Measurements from ENCODE around the gene GAPDH. TPM values are rescaled to one million over a fixed set of nuclear protein-coding genes. Genes with fewer than 3 reads are reported as not detected.
"Not testable (repeated sequence)": the region's sequence is repeated elsewhere in the genome, so short reads cannot be mapped to it uniquely, and the experiment has no call there.

The GAPDH gene
- total and polyA plus RNA-seq, 5 donors from 2014 or later: 669 to 2,973 (median 2,055) TPM

DNA sequence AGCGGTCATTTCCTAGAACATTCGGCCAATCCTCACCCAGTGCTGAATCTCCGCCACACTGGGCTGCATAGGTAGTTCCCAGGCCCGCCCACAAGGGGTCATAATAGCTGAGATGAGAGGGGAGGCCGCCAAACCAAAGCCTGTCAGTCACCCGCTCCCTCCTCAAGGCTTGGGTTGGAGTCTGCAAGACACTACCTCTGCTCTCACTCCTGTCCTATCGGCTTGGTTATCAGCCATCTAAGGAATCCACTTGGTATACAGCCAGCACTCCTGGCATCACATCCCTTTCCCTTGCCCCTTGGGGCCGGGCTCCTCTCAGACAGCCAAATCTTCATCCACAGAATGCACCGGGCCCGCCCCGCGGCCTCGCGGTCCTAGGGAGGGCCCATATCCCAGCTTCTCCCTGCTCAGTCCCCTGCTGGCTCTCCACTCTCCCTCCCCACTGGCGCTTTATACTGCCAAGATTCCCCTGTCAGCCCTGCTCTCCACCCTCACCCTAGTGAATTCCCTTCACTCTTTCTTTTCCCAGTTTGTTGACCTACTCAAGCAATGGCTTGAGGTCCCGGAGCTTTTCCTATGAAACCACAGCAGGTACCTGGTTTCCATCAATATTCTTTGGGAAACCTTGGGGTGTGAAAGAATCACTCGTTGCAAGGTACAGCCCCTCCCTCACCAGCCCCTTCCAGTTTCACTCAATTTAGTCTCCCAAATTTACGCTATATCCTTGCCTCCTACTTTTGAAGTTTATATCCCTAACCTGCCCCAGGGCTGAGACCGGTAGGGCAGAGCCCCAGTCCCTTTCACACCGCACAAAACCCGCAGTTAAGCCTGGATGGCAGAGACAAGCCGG is 20.1 kb downstream of the GAPDH start:
- H3K27me3 Mint-ChIP-seq: no peaks in the 10 kb centered on the region
- no peaks in the 10 kb centered on the region for H3K9me3 Mint-ChIP-seq
- H3K4me1 Mint-ChIP-seq: peaks cover 5 to 62% (median 35%) of the 10 kb centered on the region in 4 donors
- peak; percentile 68 to 71 for ATAC-seq (ENCODE audit: low read depth in 2 of 2)
- Histone ChIP-seq H3K4me1 (ENCODE audit: control insufficient read depth, insufficient read depth, low read length, poor library complexity, severe bottlenecking) (peaks cover 55% of the 10 kb centered on the region), H3K9me3 (ENCODE audit: control insufficient read depth in 2 of 2, low read length in 2 of 2) (no peaks in the 10 kb centered on the region), H3K4me3 (ENCODE audit: low read depth, low read length) (peak overlapping the region; percentile 81), H3K27me3 (ENCODE audit: control insufficient read depth, insufficient read depth, low read length) (no peaks in the 10 kb centered on the region), H3K27ac (ENCODE audit: insufficient read depth, low read length, poor library complexity, severe bottlenecking) (peak overlapping the region; percentile 33), H3K36me3 (ENCODE audit: control insufficient read depth, insufficient read depth, low read length) (peaks cover 27% of the 10 kb centered on the region)
- H3K36me3 Mint-ChIP-seq: peaks cover under 1% of the 10 kb centered on the region
- H3K27ac Mint-ChIP-seq: peak overlapping the region; percentile 75 to 87 (median 84)
- peak; percentile 66 to 83 (median 73) for DNase-seq
- peak overlapping the region; percentile 90 to 98 (median 95) for H3K4me3 Mint-ChIP-seq

DNA sequence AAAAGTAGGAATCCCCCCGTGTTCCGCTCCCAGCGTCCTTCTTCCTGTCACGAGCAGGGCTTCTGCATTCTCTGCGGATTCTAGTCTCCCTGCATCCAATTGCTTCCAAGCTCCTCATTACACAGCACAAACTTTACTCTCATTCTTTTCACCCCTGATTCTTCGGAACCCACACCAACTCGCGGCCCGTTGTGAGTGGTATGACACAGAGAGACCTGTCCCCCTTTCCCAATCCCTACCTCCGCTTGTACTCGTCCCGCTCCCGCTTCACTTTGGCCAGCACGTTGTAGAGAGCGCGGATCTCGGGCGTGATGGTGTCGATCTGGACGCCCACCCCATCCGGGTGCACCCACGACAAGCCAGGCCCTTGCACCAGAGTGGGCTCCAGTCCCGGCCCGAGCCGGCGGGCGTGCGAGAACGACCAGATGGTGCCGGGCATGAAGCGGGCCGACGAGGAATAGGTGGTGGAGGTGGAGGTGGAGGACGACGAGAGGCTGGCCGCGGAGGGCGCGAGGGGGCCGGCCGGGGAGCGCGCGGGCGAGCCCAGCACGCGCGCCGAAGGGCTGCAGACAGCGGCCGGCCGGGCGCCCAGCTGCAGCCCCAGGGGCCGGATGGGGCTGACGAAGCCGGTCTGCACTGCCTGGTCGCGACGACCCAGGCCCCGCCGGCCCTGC is 20.8 kb downstream of the GAPDH start:
- Histone ChIP-seq H3K27ac (ENCODE audit: insufficient read depth, low read length, poor library complexity, severe bottlenecking) (peak overlapping the region; percentile 47), H3K27me3 (ENCODE audit: control insufficient read depth, insufficient read depth, low read length) (no peaks in the 10 kb centered on the region), H3K4me3 (ENCODE audit: low read depth, low read length) (peak overlapping the region; percentile 81), H3K36me3 (ENCODE audit: control insufficient read depth, insufficient read depth, low read length) (peaks cover 27% of the 10 kb centered on the region), H3K9me3 (ENCODE audit: control insufficient read depth in 2 of 2, low read length in 2 of 2) (no peaks in the 10 kb centered on the region), H3K4me1 (ENCODE audit: control insufficient read depth, insufficient read depth, low read length, poor library complexity, severe bottlenecking) (peaks cover 55% of the 10 kb centered on the region)
- no peak for ATAC-seq (ENCODE audit: low read depth in 2 of 2)
- Mint-ChIP-seq H3K4me3 (peak overlapping the region; percentile 93 to 98 (median 96)), H3K36me3 (peaks cover 8% of the 10 kb centered on the region), H3K9me3 (no peaks in the 10 kb centered on the region), H3K27ac (peak overlapping the region in 2 of 3 donors; percentile 75 to 87), H3K4me1 (peaks cover 5 to 62% (median 35%) of the 10 kb centered on the region in 4 donors), H3K27me3 (no peaks in the 10 kb centered on the region)
- no peak for DNase-seq

DNA sequence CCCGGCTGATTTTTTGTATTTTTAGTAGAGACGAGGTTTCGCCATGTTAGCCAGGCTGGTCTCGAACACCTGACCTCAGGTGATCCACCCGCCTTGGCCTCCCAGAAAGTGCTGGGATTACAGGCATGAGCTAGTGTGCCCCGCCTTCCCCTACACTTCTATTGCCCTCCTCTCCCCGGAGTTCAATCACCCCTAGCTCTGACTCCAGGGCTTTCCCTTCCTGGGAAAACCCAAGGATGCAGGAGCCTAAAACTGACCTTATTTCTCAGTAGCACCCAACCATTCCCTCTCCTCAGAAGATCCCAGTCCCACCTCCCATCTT is 22.1 kb downstream of the GAPDH start:
- H3K36me3 Mint-ChIP-seq: peaks cover 13% of the 10 kb centered on the region
- Histone ChIP-seq H3K27ac (ENCODE audit: insufficient read depth, low read length, poor library complexity, severe bottlenecking) (peak overlapping the region; percentile 47), H3K4me1 (ENCODE audit: control insufficient read depth, insufficient read depth, low read length, poor library complexity, severe bottlenecking) (peaks cover 51% of the 10 kb centered on the region), H3K36me3 (ENCODE audit: control insufficient read depth, insufficient read depth, low read length) (peaks cover 29% of the 10 kb centered on the region)
- not testable (repeated sequence) for H3K4me3 ChIP-seq (ENCODE audit: low read depth, low read length); H3K9me3 Mint-ChIP-seq; ATAC-seq (ENCODE audit: low read depth in 2 of 2); H3K9me3 ChIP-seq (ENCODE audit: control insufficient read depth in 2 of 2, low read length in 2 of 2); H3K27me3 Mint-ChIP-seq; DNase-seq; H3K27me3 ChIP-seq (ENCODE audit: control insufficient read depth, insufficient read depth, low read length)
- peaks cover 5 to 60% (median 34%) of the 10 kb centered on the region in 4 donors for H3K4me1 Mint-ChIP-seq
- H3K27ac Mint-ChIP-seq: peak overlapping the region in 2 of 3 donors; percentile 86
- H3K4me3 Mint-ChIP-seq: peak overlapping the region; percentile 93 to 97 (median 96)

DNA sequence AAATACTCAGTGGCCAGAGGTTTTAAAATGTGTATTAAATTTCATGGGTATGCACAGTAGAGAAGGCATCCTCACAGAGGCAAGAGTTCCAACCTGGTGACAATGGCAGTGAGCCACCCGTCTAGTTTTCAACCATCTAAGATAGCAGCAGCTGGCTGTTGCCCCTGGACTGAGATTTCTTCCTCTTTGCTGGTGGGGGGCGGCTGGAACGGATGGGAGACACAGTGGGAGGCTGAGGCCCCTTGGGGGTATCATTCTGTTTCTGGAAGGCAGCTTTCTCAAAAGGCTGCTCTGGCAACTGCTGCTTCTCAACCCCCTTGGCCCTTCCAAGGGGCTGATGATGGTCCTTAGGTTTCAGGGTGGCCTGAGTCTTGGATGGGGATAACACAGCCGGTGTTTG is 22.5 kb downstream of the GAPDH start:
- H3K36me3 Mint-ChIP-seq: peaks cover 13% of the 10 kb centered on the region
- peak overlapping the region; percentile 47 for H3K27ac ChIP-seq (ENCODE audit: insufficient read depth, low read length, poor library complexity, severe bottlenecking)

DNA sequence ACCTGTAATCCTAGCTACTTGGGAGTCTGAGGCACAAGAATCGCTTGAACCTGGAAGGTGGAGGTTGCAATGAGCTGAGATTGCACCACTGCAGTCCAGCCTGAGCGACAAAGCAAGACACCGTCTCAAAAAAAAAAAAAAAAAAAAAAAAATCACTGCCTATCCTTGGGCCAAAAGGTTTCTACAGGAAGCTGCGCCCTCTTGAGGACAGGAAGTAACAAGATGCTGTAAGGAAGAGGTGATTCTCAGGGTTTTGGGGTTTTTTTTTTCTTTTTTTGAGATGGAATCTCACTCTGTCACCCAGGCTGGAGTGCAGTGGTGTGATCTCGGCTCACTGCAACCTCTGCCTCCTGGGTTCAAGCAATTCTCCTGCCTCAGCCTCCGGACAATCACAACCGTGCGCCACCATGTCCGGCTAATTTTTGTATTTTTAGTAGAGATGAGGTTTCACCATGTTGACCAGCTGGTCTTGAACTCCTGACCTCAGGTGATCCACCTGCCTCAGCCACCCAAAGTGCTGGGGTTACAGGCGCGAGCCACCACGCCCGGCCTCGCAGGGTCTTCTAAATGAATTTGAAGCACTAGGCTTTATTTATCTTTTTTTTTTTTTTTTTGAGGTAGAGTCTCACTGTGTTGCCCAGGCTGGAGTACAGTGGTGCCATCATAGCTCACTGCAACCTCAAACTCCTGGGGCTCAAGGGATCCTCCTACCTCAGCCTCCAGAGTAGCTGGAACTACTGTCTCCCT is 23.9 kb downstream of the GAPDH start:
- Histone ChIP-seq H3K36me3 (ENCODE audit: control insufficient read depth, insufficient read depth, low read length) (peaks cover 40% of the 10 kb centered on the region), H3K4me1 (ENCODE audit: control insufficient read depth, insufficient read depth, low read length, poor library complexity, severe bottlenecking) (peaks cover 39% of the 10 kb centered on the region), H3K27ac (ENCODE audit: insufficient read depth, low read length, poor library complexity, severe bottlenecking) (peak overlapping the region; percentile 23)
- H3K27me3 ChIP-seq (ENCODE audit: control insufficient read depth, insufficient read depth, low read length); H3K9me3 ChIP-seq (ENCODE audit: control insufficient read depth in 2 of 2, low read length in 2 of 2); H3K4me3 ChIP-seq (ENCODE audit: low read depth, low read length); H3K27me3 Mint-ChIP-seq; ATAC-seq (ENCODE audit: low read depth in 2 of 2); H3K9me3 Mint-ChIP-seq: not testable (repeated sequence)
- peak; percentile 45 to 85 (median 59) for DNase-seq
- Mint-ChIP-seq H3K4me3 (peak overlapping the region in 3 of 4 donors; percentile 43 to 97 (median 66)), H3K27ac (peak overlapping the region in 2 of 3 donors; percentile 15 to 52), H3K4me1 (peaks cover 5 to 45% (median 20%) of the 10 kb centered on the region in 4 donors), H3K36me3 (peaks cover 21% of the 10 kb centered on the region)

More for the DNA sequence above, 22.5 kb downstream of the GAPDH start:
- no peaks in the 10 kb centered on the region for H3K27me3 Mint-ChIP-seq
- peak overlapping the region in 2 of 3 donors; percentile 86 for H3K27ac Mint-ChIP-seq
- H3K9me3 Mint-ChIP-seq: no peaks in the 10 kb centered on the region
- H3K36me3 ChIP-seq (ENCODE audit: control insufficient read depth, insufficient read depth, low read length): peaks cover 31% of the 10 kb centered on the region
- peaks cover 50% of the 10 kb centered on the region for H3K4me1 ChIP-seq (ENCODE audit: control insufficient read depth, insufficient read depth, low read length, poor library complexity, severe bottlenecking)
- H3K4me3 Mint-ChIP-seq: peak overlapping the region in 3 of 4 donors; percentile 93 to 97 (median 94)
- no peak for ATAC-seq (ENCODE audit: low read depth in 2 of 2)
- DNase-seq: no peak
- no peaks in the 10 kb centered on the region for H3K9me3 ChIP-seq (ENCODE audit: control insufficient read depth in 2 of 2, low read length in 2 of 2)
- H3K27me3 ChIP-seq (ENCODE audit: control insufficient read depth, insufficient read depth, low read length): no peaks in the 10 kb centered on the region
- peaks cover 5 to 56% (median 32%) of the 10 kb centered on the region in 4 donors for H3K4me1 Mint-ChIP-seq
- H3K4me3 ChIP-seq (ENCODE audit: low read depth, low read length): no peak overlapping the region

DNA sequence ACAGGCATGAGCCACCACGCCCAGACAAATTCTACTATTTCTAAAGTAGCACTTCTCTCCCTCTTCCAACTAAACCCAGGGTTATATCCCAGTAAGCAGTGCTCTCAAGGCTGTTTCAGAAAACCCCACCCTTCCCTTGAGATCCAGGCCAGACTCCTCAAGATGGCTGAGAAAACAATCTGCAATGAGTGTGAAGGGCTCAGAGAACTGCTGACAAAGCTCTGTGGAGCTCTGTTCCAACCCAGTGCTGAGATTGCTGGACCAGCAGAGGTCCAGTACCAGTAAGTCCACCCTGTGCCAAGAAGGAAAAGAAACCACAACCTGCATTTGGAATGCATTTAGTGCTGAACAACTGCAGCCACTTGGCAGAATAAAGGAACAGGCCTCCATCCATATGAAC is 25.2 kb downstream of the GAPDH start:
- H3K27me3 Mint-ChIP-seq: no peaks in the 10 kb centered on the region
- ATAC-seq (ENCODE audit: low read depth in 2 of 2) (no peak), DNase-seq (no peak)
- peak overlapping the region in 3 of 4 donors; percentile 26 to 51 (median 29) for H3K4me3 Mint-ChIP-seq
- H3K9me3 ChIP-seq (ENCODE audit: control insufficient read depth in 2 of 2, low read length in 2 of 2): no peaks in the 10 kb centered on the region
- H3K27me3 ChIP-seq (ENCODE audit: control insufficient read depth, insufficient read depth, low read length): no peaks in the 10 kb centered on the region
- H3K9me3 Mint-ChIP-seq: no peaks in the 10 kb centered on the region
- H3K4me3 ChIP-seq (ENCODE audit: low read depth, low read length): no peak overlapping the region
- H3K4me1 Mint-ChIP-seq: peaks cover 9 to 39% (median 15%) of the 10 kb centered on the region in 4 donors
- H3K36me3 ChIP-seq (ENCODE audit: control insufficient read depth, insufficient read depth, low read length): peaks cover 48% of the 10 kb centered on the region
- peak overlapping the region in 1 of 3 donors; percentile 6 for H3K27ac Mint-ChIP-seq
- peaks cover 28% of the 10 kb centered on the region for H3K36me3 Mint-ChIP-seq
- H3K27ac ChIP-seq (ENCODE audit: insufficient read depth, low read length, poor library complexity, severe bottlenecking): no peak overlapping the region
- peaks cover 26% of the 10 kb centered on the region for H3K4me1 ChIP-seq (ENCODE audit: control insufficient read depth, insufficient read depth, low read length, poor library complexity, severe bottlenecking)

DNA sequence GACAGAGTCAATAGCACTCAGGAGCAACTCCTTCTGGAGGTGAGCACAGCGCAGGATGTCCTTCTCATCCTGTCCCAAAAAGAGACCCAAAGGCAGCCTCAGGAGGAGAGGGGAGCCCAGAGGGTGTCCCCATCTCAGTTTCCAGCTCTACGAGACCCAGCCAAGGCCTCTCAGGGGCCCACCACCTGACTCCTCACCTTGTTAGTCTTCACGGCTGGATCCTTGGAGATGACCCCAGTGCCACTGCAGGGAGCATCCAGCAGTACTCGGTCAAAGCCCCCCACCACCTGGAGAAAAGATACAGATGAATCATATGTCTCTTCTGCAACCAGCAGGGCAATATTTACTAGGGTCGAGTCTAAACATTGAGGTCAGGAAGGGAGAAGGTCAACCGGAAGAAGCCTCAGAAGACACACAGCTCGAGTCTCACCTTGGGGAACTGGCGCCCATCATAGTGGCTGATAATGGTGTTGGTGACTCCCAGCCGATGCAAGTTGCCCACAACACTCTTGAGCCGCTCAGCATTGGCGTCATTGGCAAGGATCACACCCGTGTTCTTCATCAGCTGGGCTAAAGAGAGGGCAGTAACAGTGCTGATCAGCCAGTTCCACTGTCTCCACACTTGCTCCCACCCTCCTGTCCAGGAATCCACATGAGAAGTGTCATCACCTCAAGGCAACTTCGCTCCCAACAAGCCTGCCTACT is 26.3 kb downstream of the GAPDH start:
- Mint-ChIP-seq H3K4me1 (peaks cover 9 to 37% (median 10%) of the 10 kb centered on the region in 4 donors), H3K27ac (no peak overlapping the region)
- peaks cover 53% of the 10 kb centered on the region for H3K36me3 ChIP-seq (ENCODE audit: control insufficient read depth, insufficient read depth, low read length)

More for the DNA sequence above, 26.3 kb downstream of the GAPDH start:
- H3K9me3 Mint-ChIP-seq: no peaks in the 10 kb centered on the region
- H3K27ac ChIP-seq (ENCODE audit: insufficient read depth, low read length, poor library complexity, severe bottlenecking): no peak overlapping the region
- no peaks in the 10 kb centered on the region for H3K27me3 ChIP-seq (ENCODE audit: control insufficient read depth, insufficient read depth, low read length)
- H3K36me3 Mint-ChIP-seq: peaks cover 32% of the 10 kb centered on the region
- DNase-seq: no peak
- peaks cover 16% of the 10 kb centered on the region for H3K4me1 ChIP-seq (ENCODE audit: control insufficient read depth, insufficient read depth, low read length, poor library complexity, severe bottlenecking)
- H3K4me3 ChIP-seq (ENCODE audit: low read depth, low read length): no peak overlapping the region
- no peaks in the 10 kb centered on the region for H3K27me3 Mint-ChIP-seq
- no peak for ATAC-seq (ENCODE audit: low read depth in 2 of 2)
- H3K4me3 Mint-ChIP-seq: peak overlapping the region in 2 of 4 donors; percentile 51 to 70
- H3K9me3 ChIP-seq (ENCODE audit: control insufficient read depth in 2 of 2, low read length in 2 of 2): no peaks in the 10 kb centered on the region
